GM12878 (cell line): ENCODE data around the gene DTD1. TPM values are rescaled to one million over a fixed set of nuclear protein-coding genes. Genes with fewer than 3 reads are reported as not detected.

Experiments used
- ATAC-seq: fragments of 200-7000 bp; cut with Tn5 transposase; 3 replicates; pipeline ENCODE4 v1.9.1; 2020; ENCODE audit warnings: mild to moderate bottlenecking, moderate library complexity
- BruUV-seq: library from RNA; stranded (reverse); fragments of 400-500 nt; replicated peaks from 2 replicates; lab custom pipeline; 2021; lab: Mats Ljungman, UMichigan
- CTCF ChIA-PET: fragments of 300-600 bp; sonication (Branson Sonifier 250); formaldehyde crosslinking; extraction: SDS; loops from one replicate; lab custom pipeline; 2021; ENCODE audit warnings: inconsistent platforms; lab: Yijun Ruan, JAX
- POLR2A ChIA-PET: fragments of 350-600 bp; formaldehyde crosslinking; extraction: SDS; loops from one replicate; lab custom pipeline; 2021; ENCODE audit warnings: inconsistent platforms; lab: Charles Lee
- RAD21 ChIA-PET: fragments of 300-600 bp; sonication (Branson Sonifier 250); formaldehyde crosslinking; loops from one replicate; lab custom pipeline; 2023; ENCODE audit warnings: antibody characterized with exemption; ENCODE audit not compliant: unreplicated experiment; lab: Charles Lee
- SMC1A ChIA-PET: fragments of 300-600 bp; sonication (Branson Sonifier 250); formaldehyde crosslinking; loops from one replicate; lab custom pipeline; 2023; ENCODE audit not compliant: unreplicated experiment, uncharacterized antibody; lab: Charles Lee
- DNase-seq: peaks from one replicate; pipeline ENCODE4 v3.0.0-alpha.2; 2011; ENCODE audit warnings: low read depth, low spot score
- FAIRE-seq: peaks from 3 replicates; lab custom pipeline; 2011; peaks lifted over from hg19 to GRCh38; lab: Jason Lieb, UNC
- H2AFZ ChIP-seq: 2 replicates; pipeline ENCODE4 v1.6.0; 2011; ENCODE audit warnings: low read depth, low read length, control low read depth; ENCODE audit not compliant: control insufficient read depth
- H3K27ac ChIP-seq: 2 replicates; pipeline ENCODE4 v1.5.1; 2011; ENCODE audit warnings: control low read depth; ENCODE audit not compliant: control insufficient read depth, insufficient read depth
- H3K27me3 ChIP-seq, 2 experiments: replicated peaks in 1 of 2; 2 replicates each; pipeline versions ENCODE4 v1.6.0 to v1.6.1; 2011; ENCODE audit warnings: low read length in 1 of 2; ENCODE audit not compliant: control insufficient read depth in 2 of 2, insufficient read depth in 2 of 2
- H3K36me3 ChIP-seq, 2 experiments: 2 replicates each; pipeline ENCODE4 v1.5.1; 2011; ENCODE audit warnings: low read length in 1 of 2; ENCODE audit not compliant: control insufficient read depth in 2 of 2, insufficient read depth in 2 of 2
- H3K4me1 ChIP-seq: 2 replicates; pipeline ENCODE4 v1.6.1; 2011; ENCODE audit warnings: mild to moderate bottlenecking, low read length, moderate library complexity, mixed read lengths; ENCODE audit not compliant: control insufficient read depth, insufficient read depth
- H3K4me2 ChIP-seq: 2 replicates; pipeline ENCODE4 v1.6.0; 2011; ENCODE audit warnings: control low read depth; ENCODE audit not compliant: control insufficient read depth, insufficient read depth
- H3K4me3 ChIP-seq: fragments of 200-600 bp; sonication (generic); 2 replicates; pipeline ENCODE4 v1.5.1; 2016
- H3K79me2 ChIP-seq: 2 replicates; pipeline ENCODE4 v1.6.0; 2011; ENCODE audit warnings: low read length; ENCODE audit not compliant: control insufficient read depth, insufficient read depth
- H3K9ac ChIP-seq: 2 replicates; pipeline ENCODE4 v1.8.0; 2011; ENCODE audit warnings: low read length, control low read depth, mixed read lengths; ENCODE audit not compliant: control insufficient read depth, insufficient read depth
- H3K9me3 ChIP-seq: replicated peaks from 3 replicates; pipeline ENCODE4 v1.5.1; 2011; ENCODE audit warnings: mild to moderate bottlenecking, low read length; ENCODE audit not compliant: control insufficient read depth, insufficient read depth
- H4K20me1 ChIP-seq: 2 replicates; pipeline ENCODE4 v1.6.0; 2011; ENCODE audit not compliant: control insufficient read depth, insufficient read depth
- EP300 ChIP-seq, 2 experiments: fragments of 150-350 bp in 1 of 2; IDR thresholded peaks; 2 replicates each; pipeline ENCODE4 v1.6.1; 2011 to 2012; ENCODE audit warnings: low read depth in 2 of 2, low read length in 2 of 2, borderline replicate concordance in 1 of 2, improper control_type of control experiment in 1 of 2, inconsistent platforms in 1 of 2; ENCODE audit not compliant: control insufficient read depth in 1 of 2
- GATAD2B ChIP-seq: fragments of 450-650 bp; conservative IDR thresholded peaks from 2 replicates; pipeline ENCODE4 v1.6.1; 2017; ENCODE audit warnings: low read depth, mild to moderate bottlenecking, moderate library complexity
- HDAC2 ChIP-seq: fragments of 200-600 bp; sonication (generic); IDR thresholded peaks from 2 replicates; pipeline ENCODE4 v1.6.1; 2017
- HDAC6 ChIP-seq: fragments of 200-600 bp; sonication (generic); IDR thresholded peaks from one replicate; pipeline ENCODE4 v1.8.0; 2017; ENCODE audit warnings: antibody characterized with exemption; ENCODE audit not compliant: unreplicated experiment
- KAT2A ChIP-seq: conservative IDR thresholded peaks from 2 replicates; pipeline ENCODE4 v1.6.1; 2011; ENCODE audit warnings: low read depth, low read length; ENCODE audit not compliant: control insufficient read depth
- KDM1A ChIP-seq: fragments of 200-600 bp; sonication (generic); IDR thresholded peaks from 2 replicates; pipeline ENCODE4 v1.6.1; 2016; ENCODE audit warnings: borderline replicate concordance
- NR2C1 ChIP-seq: fragments of 450-650 bp; IDR thresholded peaks from 2 replicates; pipeline ENCODE4 v1.6.1; 2017; ENCODE audit warnings: antibody characterized with exemption, mild to moderate bottlenecking, moderate library complexity
- NR2C2 ChIP-seq: IDR thresholded peaks from 2 replicates; pipeline ENCODE4 v1.6.1; 2011; ENCODE audit warnings: borderline replicate concordance, low read depth; ENCODE audit not compliant: control insufficient read depth, insufficient read length
- SMAD1 ChIP-seq: fragments of 450-650 bp; IDR thresholded peaks from 2 replicates; pipeline ENCODE4 v1.6.1; 2018; ENCODE audit warnings: mild to moderate bottlenecking, low read depth; ENCODE audit not compliant: partially characterized antibody
- TCF12 ChIP-seq: IDR thresholded peaks from 2 replicates; pipeline ENCODE4 v1.6.1; 2011; ENCODE audit warnings: low read depth, mild to moderate bottlenecking, low read length
- TCF3 ChIP-seq: IDR thresholded peaks from 2 replicates; pipeline ENCODE4 v1.6.1; 2012; ENCODE audit warnings: low read depth, mild to moderate bottlenecking, low read length, borderline replicate concordance; ENCODE audit not compliant: insufficient read depth
- ZNF384 ChIP-seq: IDR thresholded peaks from 2 replicates; pipeline ENCODE4 v1.6.1; 2012; ENCODE audit warnings: low read depth, mild to moderate bottlenecking, low read length, improper control_type of control experiment, borderline replicate concordance
- WGBS: methylation state at CpG from one replicate; pipeline ENCODE4 v1.1.6; 2016; ENCODE audit warnings: low lambda C conversion rate; ENCODE audit not compliant: insufficient replicate concordance, insufficient coverage; ENCODE audit errors: missing lambda C conversion rate; 5-methylcytosine and 5-hydroxymethylcytosine counted together
- in situ Hi-C: fragments of 300-500 bp; cut with MboI; formaldehyde crosslinking; loops from 9 replicates; pipeline ENCODE4 v1.14.3; 2018; ENCODE audit warnings: mixed read lengths
- intact Hi-C: fragments of 100-400 bp; cut with micrococcal nuclease; formaldehyde crosslinking; loops from one replicate; pipeline ENCODE4 v1.14.2; 2022; ENCODE audit not compliant: unreplicated experiment
- polyA plus RNA-seq, 11 experiments: library from polyadenylated mRNA; depleted of rRNA in 4 of 11; unstranded in 6 of 11; stranded (reverse) in 5 of 11; fragments of >200 nt; fragmentation: Nextera tagmentation in 4 of 11; fragmentation: Illumina TruSeq in 1 of 11; extraction: Ambion mirVana in 4 of 11; extraction: Trizol in 1 of 11; gene quantifications; 1 replicate in 1 of 11; 2 replicates in 10 of 11; pipeline versions ENCODE4 v1.2.1 to v1.2.3, GENCODE V29; 2011 to 2016; ENCODE audit warnings: inconsistent platforms in 2 of 11, missing spikeins in 2 of 11, low read depth in 1 of 11
- total RNA-seq, 4 experiments: library from RNA; depleted of rRNA in 3 of 4; stranded (reverse); fragments of >200 nt in 3 of 4; fragmentation: Illumina TruSeq in 1 of 4; extraction: Trizol in 1 of 4; gene quantifications; 2 replicates each; pipeline versions ENCODE4 v1.2.1 to v1.2.3, GENCODE V29; 2013 to 2021
- TF ChIP-seq, protein P1 (sequence below): IDR thresholded peaks from 2 replicates; pipeline ENCODE4 v1.6.1; 2012; ENCODE audit warnings: low read depth, low read length, improper control_type of control experiment
- TF ChIP-seq, protein P2 (sequence below): fragments of 450-650 bp; IDR thresholded peaks from 2 replicates; pipeline ENCODE4 v1.6.1; 2017; ENCODE audit warnings: antibody characterized with exemption, mild to moderate bottlenecking, moderate library complexity
- TF ChIP-seq, protein P3 (sequence below): fragments of 150-350 bp; IDR thresholded peaks from 2 replicates; pipeline ENCODE4 v1.6.1; 2014; ENCODE audit warnings: mild to moderate bottlenecking, low read depth, low read length
- TF ChIP-seq, protein P4 (sequence below): fragments of 450-650 bp; IDR thresholded peaks from 2 replicates; pipeline ENCODE4 v1.6.1; 2014; ENCODE audit warnings: mild to moderate bottlenecking

Gene DTD1
- total and polyA plus RNA-seq, 10 of the 15 experiments (the other 5 are each of a cell fraction or from before 2014, with no cell fraction given), result 24.3 to 99.8 (median 63.3) TPM

DNA sequence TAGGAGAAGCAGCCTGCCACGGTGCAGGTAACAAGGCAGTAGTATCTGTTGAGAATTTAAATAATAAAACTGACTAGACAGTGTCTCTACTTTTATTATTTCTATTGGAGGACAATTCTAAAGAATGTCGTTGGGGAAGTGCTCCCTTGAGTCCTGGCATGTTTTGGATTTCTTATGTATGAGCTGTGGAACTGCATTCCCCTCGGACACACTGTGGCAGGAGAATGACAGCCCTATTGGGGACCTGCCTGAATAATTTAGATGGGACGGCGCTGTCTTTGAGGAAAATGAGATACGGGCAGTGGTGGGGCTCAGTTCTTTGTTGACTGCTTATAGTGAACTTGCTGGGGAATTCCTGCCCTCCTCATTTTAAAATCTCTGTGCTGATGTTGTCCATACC is 223.3 kb downstream of the DTD1 start:
- POLR2A ChIA-PET, result interaction anchor here (0.6 kb wide), 1 partner anchor 11 kb away, joined by 4 read pairs; no protein-coding TSS in a partner anchor
- 62% methylated on average over 6 of the region's 6 CpGs for WGBS
- CTCF ChIA-PET, result no interaction called here
- no peak for TF ChIP-seq TCF3
- TF ChIP-seq, protein P1, sequence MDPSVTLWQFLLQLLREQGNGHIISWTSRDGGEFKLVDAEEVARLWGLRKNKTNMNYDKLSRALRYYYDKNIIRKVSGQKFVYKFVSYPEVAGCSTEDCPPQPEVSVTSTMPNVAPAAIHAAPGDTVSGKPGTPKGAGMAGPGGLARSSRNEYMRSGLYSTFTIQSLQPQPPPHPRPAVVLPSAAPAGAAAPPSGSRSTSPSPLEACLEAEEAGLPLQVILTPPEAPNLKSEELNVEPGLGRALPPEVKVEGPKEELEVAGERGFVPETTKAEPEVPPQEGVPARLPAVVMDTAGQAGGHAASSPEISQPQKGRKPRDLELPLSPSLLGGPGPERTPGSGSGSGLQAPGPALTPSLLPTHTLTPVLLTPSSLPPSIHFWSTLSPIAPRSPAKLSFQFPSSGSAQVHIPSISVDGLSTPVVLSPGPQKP, result no peak
- TF ChIP-seq HDAC6, result no peak
- no peak for TF ChIP-seq KAT2A
- TF ChIP-seq, protein P2, sequence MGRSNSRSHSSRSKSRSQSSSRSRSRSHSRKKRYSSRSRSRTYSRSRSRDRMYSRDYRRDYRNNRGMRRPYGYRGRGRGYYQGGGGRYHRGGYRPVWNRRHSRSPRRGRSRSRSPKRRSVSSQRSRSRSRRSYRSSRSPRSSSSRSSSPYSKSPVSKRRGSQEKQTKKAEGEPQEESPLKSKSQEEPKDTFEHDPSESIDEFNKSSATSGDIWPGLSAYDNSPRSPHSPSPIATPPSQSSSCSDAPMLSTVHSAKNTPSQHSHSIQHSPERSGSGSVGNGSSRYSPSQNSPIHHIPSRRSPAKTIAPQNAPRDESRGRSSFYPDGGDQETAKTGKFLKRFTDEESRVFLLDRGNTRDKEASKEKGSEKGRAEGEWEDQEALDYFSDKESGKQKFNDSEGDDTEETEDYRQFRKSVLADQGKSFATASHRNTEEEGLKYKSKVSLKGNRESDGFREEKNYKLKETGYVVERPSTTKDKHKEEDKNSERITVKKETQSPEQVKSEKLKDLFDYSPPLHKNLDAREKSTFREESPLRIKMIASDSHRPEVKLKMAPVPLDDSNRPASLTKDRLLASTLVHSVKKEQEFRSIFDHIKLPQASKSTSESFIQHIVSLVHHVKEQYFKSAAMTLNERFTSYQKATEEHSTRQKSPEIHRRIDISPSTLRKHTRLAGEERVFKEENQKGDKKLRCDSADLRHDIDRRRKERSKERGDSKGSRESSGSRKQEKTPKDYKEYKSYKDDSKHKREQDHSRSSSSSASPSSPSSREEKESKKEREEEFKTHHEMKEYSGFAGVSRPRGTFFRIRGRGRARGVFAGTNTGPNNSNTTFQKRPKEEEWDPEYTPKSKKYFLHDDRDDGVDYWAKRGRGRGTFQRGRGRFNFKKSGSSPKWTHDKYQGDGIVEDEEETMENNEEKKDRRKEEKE, result no peak
- TF ChIP-seq GATAD2B, result no peak
- TF ChIP-seq EP300 (IDR thresholded peaks at IDR 0.05; ENCODE audit: borderline replicate concordance in 1 of 2, control insufficient read depth in 1 of 2, low read depth in 2 of 2, low read length in 2 of 2), result no peak
- TF ChIP-seq, protein P3, sequence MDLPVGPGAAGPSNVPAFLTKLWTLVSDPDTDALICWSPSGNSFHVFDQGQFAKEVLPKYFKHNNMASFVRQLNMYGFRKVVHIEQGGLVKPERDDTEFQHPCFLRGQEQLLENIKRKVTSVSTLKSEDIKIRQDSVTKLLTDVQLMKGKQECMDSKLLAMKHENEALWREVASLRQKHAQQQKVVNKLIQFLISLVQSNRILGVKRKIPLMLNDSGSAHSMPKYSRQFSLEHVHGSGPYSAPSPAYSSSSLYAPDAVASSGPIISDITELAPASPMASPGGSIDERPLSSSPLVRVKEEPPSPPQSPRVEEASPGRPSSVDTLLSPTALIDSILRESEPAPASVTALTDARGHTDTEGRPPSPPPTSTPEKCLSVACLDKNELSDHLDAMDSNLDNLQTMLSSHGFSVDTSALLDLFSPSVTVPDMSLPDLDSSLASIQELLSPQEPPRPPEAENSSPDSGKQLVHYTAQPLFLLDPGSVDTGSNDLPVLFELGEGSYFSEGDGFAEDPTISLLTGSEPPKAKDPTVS, result no peak
- TF ChIP-seq KDM1A, result no peak
- no peak for TF ChIP-seq SMAD1
- TF ChIP-seq HDAC2, result no peak
- TF ChIP-seq, protein P4, sequence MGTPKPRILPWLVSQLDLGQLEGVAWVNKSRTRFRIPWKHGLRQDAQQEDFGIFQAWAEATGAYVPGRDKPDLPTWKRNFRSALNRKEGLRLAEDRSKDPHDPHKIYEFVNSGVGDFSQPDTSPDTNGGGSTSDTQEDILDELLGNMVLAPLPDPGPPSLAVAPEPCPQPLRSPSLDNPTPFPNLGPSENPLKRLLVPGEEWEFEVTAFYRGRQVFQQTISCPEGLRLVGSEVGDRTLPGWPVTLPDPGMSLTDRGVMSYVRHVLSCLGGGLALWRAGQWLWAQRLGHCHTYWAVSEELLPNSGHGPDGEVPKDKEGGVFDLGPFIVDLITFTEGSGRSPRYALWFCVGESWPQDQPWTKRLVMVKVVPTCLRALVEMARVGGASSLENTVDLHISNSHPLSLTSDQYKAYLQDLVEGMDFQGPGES, result no peak
- no peak for TF ChIP-seq ZNF384
- no peak for TF ChIP-seq NR2C2
- no peak for TF ChIP-seq TCF12
- no peak for TF ChIP-seq NR2C1

More for the DNA sequence above, 223.3 kb downstream of the DTD1 start:
- no peaks in the 10 kb centered on the region for H4K20me1 ChIP-seq
- ChIA-PET RAD21 (no interaction called here), SMC1A (interaction anchor here (0.9 to 1.5 kb wide), 3 partner anchors 8 to 28 kb away, joined by 3 to 4 read pairs (median 3); no protein-coding TSS in a partner anchor)
- no peak for DNase-seq
- H3K27me3 ChIP-seq, result no peaks in the 10 kb centered on the region
- H3K27ac ChIP-seq, result no peak overlapping the region
- no peak overlapping the region for H3K4me3 ChIP-seq
- no peaks in the 10 kb centered on the region; the same call in 2 of the 3 replicates for H3K9me3 ChIP-seq
- H3K4me1 ChIP-seq, result peaks cover 7% of the 10 kb centered on the region; the same call in 1 of the 2 replicates
- no peak overlapping the region for H3K4me2 ChIP-seq
- no peak overlapping the region for H2AFZ ChIP-seq
- ATAC-seq, result no peak
- BruUV-seq, result no TSS peak
- FAIRE-seq, result no peak
- H3K79me2 ChIP-seq, result no peaks in the 10 kb centered on the region
- in situ Hi-C loops (no loop called here), intact Hi-C loops (no loop called here)
- no peaks in the 10 kb centered on the region for H3K36me3 ChIP-seq
- no peak overlapping the region for H3K9ac ChIP-seq
